Lower lobe of right lung (tissue), 2 donors: ENCODE data around the gene BTN2A1. TPM values are rescaled to one million over a fixed set of nuclear protein-coding genes. Genes with fewer than 3 reads are reported as not detected.

Experiments used
- ATAC-seq, 2 donors: fragments of 200-7000 bp; cut with Tn5 transposase; one replicate each; pipeline ENCODE4 v1.9.1; 2020 to 2022; ENCODE audit warnings: mild to moderate bottlenecking in 2 of 2, moderate library complexity in 2 of 2
- DNase-seq: peaks from one replicate; pipeline ENCODE4 v3.0.0-alpha.2; 2020
- H3K27ac ChIP-seq: fragments of 200-600 bp; one replicate; pipeline ENCODE4 v1.8.0; 2022
- H3K27me3 ChIP-seq: fragments of 200-600 bp; one replicate; pipeline ENCODE4 v1.8.0; 2022; ENCODE audit warnings: low read depth
- H3K36me3 ChIP-seq: fragments of 200-600 bp; one replicate; pipeline ENCODE4 v1.8.0; 2022; ENCODE audit warnings: mild to moderate bottlenecking
- H3K4me1 ChIP-seq: fragments of 200-600 bp; one replicate; pipeline ENCODE4 v1.8.0; 2022
- H3K4me3 ChIP-seq: fragments of 200-600 bp; one replicate; pipeline ENCODE4 v1.8.0; 2022; ENCODE audit warnings: mild to moderate bottlenecking
- H3K9me3 ChIP-seq: fragments of 200-600 bp; one replicate; pipeline ENCODE4 v1.8.0; 2022
- CTCF ChIP-seq: fragments of 200-600 bp; IDR thresholded peaks from one replicate; pipeline ENCODE4 v1.8.0; 2022; ENCODE audit warnings: antibody characterized with exemption, mild to moderate bottlenecking
- intact Hi-C: fragments of 100-400 bp; cut with DNase I; formaldehyde crosslinking; loops from one replicate; pipeline ENCODE4 v1.11.0; 2022
- total RNA-seq: library from RNA; stranded (reverse); fragmentation: NEBNext Ultra II Directional; extraction: Animal tissue kit (Norgen Biotek cat#: 25700); gene quantifications from one replicate; pipeline ENCODE4 v1.2.1, GENCODE V29; 2021
- donor health status: DM: no; HTN: yes; CAD: no; lungs with severe emphysema.

Gene BTN2A1
- total RNA-seq, 1 donor from 2014 or later, result 27.0 TPM

- no peak overlapping the region for H3K27ac ChIP-seq
- DNase-seq (no peak), ATAC-seq (no peak)
- no peaks in the 10 kb centered on the region for H3K9me3 ChIP-seq
- intact Hi-C loops, result no loop called here
- H3K4me1 ChIP-seq, result no peaks in the 10 kb centered on the region
- no peak for TF ChIP-seq CTCF
- no peak overlapping the region for H3K4me3 ChIP-seq
- no peaks in the 10 kb centered on the region for H3K36me3 ChIP-seq
- no peaks in the 10 kb centered on the region for H3K27me3 ChIP-seq
Measured at GRCh38 chr6:26489996-26490964, 32.5 kb downstream of the BTN2A1 start.

- H3K4me3 ChIP-seq, result no peak overlapping the region
- no peak overlapping the region for H3K27ac ChIP-seq
- no peaks in the 10 kb centered on the region for H3K36me3 ChIP-seq
- no peaks in the 10 kb centered on the region for H3K4me1 ChIP-seq
- no peaks in the 10 kb centered on the region for H3K9me3 ChIP-seq
- H3K27me3 ChIP-seq, result no peaks in the 10 kb centered on the region
- no peak for DNase-seq
- intact Hi-C loops, result no loop called here
- ATAC-seq, result no peak
- TF ChIP-seq CTCF, result no peak
Measured at GRCh38 chr6:26491604-26492003, 33.8 kb downstream of the BTN2A1 start.

GRCh38 chr6:26493258-26493657 lies 35.5 kb downstream of the BTN2A1 start:
- H3K36me3 ChIP-seq, result no peaks in the 10 kb centered on the region
- no peaks in the 10 kb centered on the region for H3K4me1 ChIP-seq
- no peaks in the 10 kb centered on the region for H3K27me3 ChIP-seq
- peak in 1 of 2 donors; percentile 27 for ATAC-seq
- intact Hi-C loops, result no loop called here
- no peaks in the 10 kb centered on the region for H3K9me3 ChIP-seq
- H3K4me3 ChIP-seq, result no peak overlapping the region
- DNase-seq, result no peak
- TF ChIP-seq CTCF, result peak; percentile 11
- H3K27ac ChIP-seq, result no peak overlapping the region

GRCh38 chr6:26494117-26494516 lies 36.4 kb downstream of the BTN2A1 start:
- intact Hi-C loops, result no loop called here
- no peaks in the 10 kb centered on the region for H3K27me3 ChIP-seq
- DNase-seq, result no peak
- no peaks in the 10 kb centered on the region for H3K4me1 ChIP-seq
- ATAC-seq, result no peak
- H3K27ac ChIP-seq, result no peak overlapping the region
- H3K36me3 ChIP-seq, result no peaks in the 10 kb centered on the region
- TF ChIP-seq CTCF, result no peak
- H3K4me3 ChIP-seq, result no peak overlapping the region
- H3K9me3 ChIP-seq, result no peaks in the 10 kb centered on the region

GRCh38 chr6:26495281-26495680 lies 37.5 kb downstream of the BTN2A1 start:
- no peak for TF ChIP-seq CTCF
- DNase-seq, result no peak
- intact Hi-C loops, result no loop called here
- Histone ChIP-seq H3K36me3 (no peaks in the 10 kb centered on the region), H3K27ac (no peak overlapping the region), H3K4me1 (no peaks in the 10 kb centered on the region), H3K4me3 (no peak overlapping the region), H3K27me3 (no peaks in the 10 kb centered on the region), H3K9me3 (no peaks in the 10 kb centered on the region)
- ATAC-seq, result no peak
